OCI-LY3 (cell line): ENCODE measurements around the gene SPATA9.

Experiments
- H2AFZ ChIP-seq: fragments of 200-600, 300-600 bp; shearing (Covaris generic); 2 replicates; pipeline ENCODE4 v1.6.0; 2014; ENCODE audit warnings: antibody characterized with exemption, low read depth, low read length
- H3K27ac ChIP-seq: fragments of 200-600, 300-600 bp; sonication (generic); 2 replicates; pipeline ENCODE4 v1.5.1; 2014; ENCODE audit warnings: mild to moderate bottlenecking, low read length, moderate library complexity, mixed read lengths
- H3K27me3 ChIP-seq: fragments of 200-600, 300-600 bp; sonication (generic); 2 replicates; pipeline ENCODE4 v1.6.1; 2014; ENCODE audit warnings: low read depth, low read length, mixed read lengths
- H3K36me3 ChIP-seq: fragments of 200-600, 300-600 bp; sonication (generic); replicated peaks from 2 replicates; pipeline ENCODE3; 2014; ENCODE audit warnings: low read depth, low read length, mixed read lengths
- H3K4me1 ChIP-seq: fragments of 300-600, 200-600 bp; sonication (generic); 2 replicates; pipeline ENCODE4 v1.6.1; 2014; ENCODE audit warnings: low read length, mixed read lengths
- H3K4me2 ChIP-seq: fragments of 200-600, 300-600 bp; sonication (generic); 2 replicates; pipeline ENCODE4 v1.6.1; 2014; ENCODE audit warnings: low read length, mixed read lengths
- H3K4me3 ChIP-seq: fragments of 300-600, 200-600 bp; sonication (generic); 2 replicates; pipeline ENCODE4 v1.5.1; 2014; ENCODE audit warnings: antibody characterized with exemption, mild to moderate bottlenecking, low read length, moderate library complexity
- H3K79me2 ChIP-seq: fragments of 300-600, 200-600 bp; shearing (Covaris generic); 2 replicates; pipeline ENCODE4 v1.6.1; 2014; ENCODE audit warnings: mild to moderate bottlenecking, low read length, mixed read lengths
- H3K9ac ChIP-seq: fragments of 300-600, 200-600 bp; shearing (Covaris generic); 2 replicates; pipeline ENCODE4 v1.6.0; 2014; ENCODE audit warnings: mild to moderate bottlenecking, low read length, moderate library complexity
- H3K9me3 ChIP-seq: fragments of 200-600, 300-600 bp; shearing (Covaris generic); 2 replicates; pipeline ENCODE4 v1.6.1; 2014; ENCODE audit warnings: low read length, mixed read lengths; ENCODE audit not compliant: insufficient read depth
- H4K20me1 ChIP-seq: fragments of 200-600, 300-600 bp; sonication (generic); 2 replicates; pipeline ENCODE4 v1.6.1; 2016; ENCODE audit warnings: low read length, mixed read lengths; ENCODE audit not compliant: insufficient read depth
- CTCF ChIP-seq: fragments of 200-600, 300-600 bp; sonication (generic); IDR thresholded peaks from 2 replicates; pipeline ENCODE4 v1.5.1; 2014; ENCODE audit warnings: antibody characterized with exemption, low read length, low read depth
- EZH2phosphoT487 ChIP-seq: fragments of 200-600 bp; shearing (Covaris generic); IDR thresholded peaks from 2 replicates; pipeline ENCODE4 v1.6.1; 2018; ENCODE audit warnings: antibody characterized with exemption, mixed run types, low read depth

Gene SPATA9

DNA sequence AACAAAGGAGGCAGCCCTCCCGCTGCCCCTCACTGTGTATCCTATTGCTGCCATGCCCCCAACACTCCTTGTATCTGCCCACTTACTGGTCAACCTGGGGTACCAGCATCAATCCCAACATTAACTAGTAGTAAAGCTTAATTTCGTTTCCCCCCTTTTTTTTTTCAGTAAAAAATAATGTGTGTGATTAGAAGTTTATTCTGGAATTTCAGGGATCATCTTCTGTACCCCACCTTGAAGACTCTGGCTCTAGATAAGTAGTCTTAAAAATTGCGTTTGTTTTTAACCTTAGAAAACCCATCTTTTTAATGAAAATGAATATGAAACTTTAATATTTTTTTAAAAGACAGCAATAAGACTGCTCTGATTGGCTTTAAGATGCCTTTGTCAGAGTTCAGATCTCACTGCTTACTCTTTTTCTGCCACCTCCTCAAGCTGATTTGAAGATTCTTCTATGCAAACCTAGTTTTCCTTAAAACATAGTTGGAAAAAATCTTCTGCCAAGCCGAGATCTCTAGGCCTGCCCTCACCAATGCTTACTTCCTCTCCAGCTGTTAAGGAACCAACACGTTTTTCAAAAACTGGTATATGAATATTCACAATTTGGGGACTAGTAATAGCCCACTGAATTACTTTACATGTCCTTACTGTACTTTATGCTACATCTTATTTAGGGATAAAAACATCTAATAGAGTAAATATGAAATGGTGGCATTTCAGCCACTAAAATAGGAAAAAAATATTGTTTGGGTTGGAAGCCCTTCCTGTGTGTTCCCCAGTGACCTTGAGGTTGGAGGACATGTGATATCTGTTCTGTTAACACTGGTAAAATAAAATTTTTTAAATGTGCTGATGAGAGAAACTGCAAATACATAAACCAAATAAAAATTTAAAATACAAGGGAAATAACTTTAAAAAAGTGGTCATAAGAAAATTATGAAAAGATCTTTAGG is 44.3 kb upstream of the SPATA9 start:
- H3K4me1 ChIP-seq: peaks cover 26% of the 10 kb centered on the region
- TF ChIP-seq EZH2phosphoT487 (no peak), CTCF (no peak)
- H3K4me2 ChIP-seq: peak overlapping the region; percentile 61
- no peaks in the 10 kb centered on the region for H3K36me3 ChIP-seq
- no peaks in the 10 kb centered on the region for H4K20me1 ChIP-seq
- H3K4me3 ChIP-seq: peak overlapping the region; percentile 17; the same call in 1 of the 2 replicates
- no peaks in the 10 kb centered on the region for H3K9me3 ChIP-seq
- H2AFZ ChIP-seq: peak overlapping the region; percentile 58; the same call in 1 of the 2 replicates
- H3K27me3 ChIP-seq: no peaks in the 10 kb centered on the region
- H3K27ac ChIP-seq: no peak overlapping the region
- no peak overlapping the region for H3K9ac ChIP-seq
- H3K79me2 ChIP-seq: no peaks in the 10 kb centered on the region

- no peak overlapping the region for H3K27ac ChIP-seq
- peak overlapping the region; percentile 17; the same call in 1 of the 2 replicates for H3K4me3 ChIP-seq
- TF ChIP-seq CTCF (no peak), EZH2phosphoT487 (no peak)
- H3K9me3 ChIP-seq: no peaks in the 10 kb centered on the region
- H3K79me2 ChIP-seq: no peaks in the 10 kb centered on the region
- H3K36me3 ChIP-seq: no peaks in the 10 kb centered on the region
- H4K20me1 ChIP-seq: no peaks in the 10 kb centered on the region
- H3K9ac ChIP-seq: no peak overlapping the region
- 0 out of 2 replicates have a peak overlapping the region, but pooled peaks have one; percentile 58 for H2AFZ ChIP-seq
- peaks cover 25% of the 10 kb centered on the region for H3K4me1 ChIP-seq
- H3K27me3 ChIP-seq: no peaks in the 10 kb centered on the region
- H3K4me2 ChIP-seq: peak overlapping the region; percentile 61
Observed at GRCh38 chr5:95725937-95726810, 43.4 kb upstream of the SPATA9 start.

GRCh38 chr5:95725071-95725820 is 42.5 kb upstream of the SPATA9 start:
- no peaks in the 10 kb centered on the region for H3K9me3 ChIP-seq
- no peak overlapping the region for H2AFZ ChIP-seq
- no peaks in the 10 kb centered on the region for H4K20me1 ChIP-seq
- peaks cover 22% of the 10 kb centered on the region for H3K4me1 ChIP-seq
- H3K27me3 ChIP-seq: no peaks in the 10 kb centered on the region
- H3K4me2 ChIP-seq: no peak overlapping the region
- no peaks in the 10 kb centered on the region for H3K36me3 ChIP-seq
- no peaks in the 10 kb centered on the region for H3K79me2 ChIP-seq
- no peak overlapping the region for H3K4me3 ChIP-seq
- no peak overlapping the region for H3K27ac ChIP-seq
- no peak overlapping the region for H3K9ac ChIP-seq
- TF ChIP-seq CTCF (no peak), EZH2phosphoT487 (no peak)
